ENCODE measurements around the gene EML6. TPM values are rescaled to one million over a fixed set of nuclear protein-coding genes. Genes with fewer than 3 reads are reported as not detected.

The EML6 gene
- total RNA-seq, 1 donor from 2014 or later = 0.90 TPM

DNA sequence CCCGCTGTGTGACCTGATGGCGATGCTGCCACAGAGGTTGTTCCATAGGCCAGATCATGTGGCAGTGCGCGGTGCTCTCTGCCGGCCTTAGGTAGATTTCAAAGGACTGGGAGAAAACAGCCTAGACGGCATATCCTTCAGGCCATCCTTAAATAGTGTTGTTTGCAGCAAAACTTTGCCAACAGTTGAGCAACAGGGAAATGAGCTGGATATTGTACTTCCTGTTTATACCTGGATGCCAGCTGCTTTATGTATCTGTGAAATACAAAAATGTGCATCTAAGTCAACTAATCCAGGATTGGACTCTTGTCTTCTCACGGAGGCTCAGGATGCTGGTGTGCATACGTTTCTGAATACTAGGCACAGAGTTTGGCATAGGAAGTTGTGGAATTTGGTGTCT lies 107.1 kb downstream of the EML6 start:
- Mint-ChIP-seq H3K4me3 (ENCODE audit: unreplicated experiment) (no peak overlapping the region), H3K9me3 (ENCODE audit: unreplicated experiment) (no peaks in the 10 kb centered on the region), H3K4me1 (ENCODE audit: unreplicated experiment) (no peaks in the 10 kb centered on the region), H3K36me3 (ENCODE audit: low read depth, unreplicated experiment) (no peaks in the 10 kb centered on the region), H3K27me3 (ENCODE audit: unreplicated experiment) (peaks cover 3% of the 10 kb centered on the region), H3K27ac (ENCODE audit: unreplicated experiment) (no peak overlapping the region)
- TF ChIP-seq, protein P1, sequence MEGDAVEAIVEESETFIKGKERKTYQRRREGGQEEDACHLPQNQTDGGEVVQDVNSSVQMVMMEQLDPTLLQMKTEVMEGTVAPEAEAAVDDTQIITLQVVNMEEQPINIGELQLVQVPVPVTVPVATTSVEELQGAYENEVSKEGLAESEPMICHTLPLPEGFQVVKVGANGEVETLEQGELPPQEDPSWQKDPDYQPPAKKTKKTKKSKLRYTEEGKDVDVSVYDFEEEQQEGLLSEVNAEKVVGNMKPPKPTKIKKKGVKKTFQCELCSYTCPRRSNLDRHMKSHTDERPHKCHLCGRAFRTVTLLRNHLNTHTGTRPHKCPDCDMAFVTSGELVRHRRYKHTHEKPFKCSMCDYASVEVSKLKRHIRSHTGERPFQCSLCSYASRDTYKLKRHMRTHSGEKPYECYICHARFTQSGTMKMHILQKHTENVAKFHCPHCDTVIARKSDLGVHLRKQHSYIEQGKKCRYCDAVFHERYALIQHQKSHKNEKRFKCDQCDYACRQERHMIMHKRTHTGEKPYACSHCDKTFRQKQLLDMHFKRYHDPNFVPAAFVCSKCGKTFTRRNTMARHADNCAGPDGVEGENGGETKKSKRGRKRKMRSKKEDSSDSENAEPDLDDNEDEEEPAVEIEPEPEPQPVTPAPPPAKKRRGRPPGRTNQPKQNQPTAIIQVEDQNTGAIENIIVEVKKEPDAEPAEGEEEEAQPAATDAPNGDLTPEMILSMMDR (IDR thresholded peaks at IDR 0.05; ENCODE audit: unreplicated experiment) = no peak
- DNase-seq (ENCODE audit: low spot score) = no peak

DNA sequence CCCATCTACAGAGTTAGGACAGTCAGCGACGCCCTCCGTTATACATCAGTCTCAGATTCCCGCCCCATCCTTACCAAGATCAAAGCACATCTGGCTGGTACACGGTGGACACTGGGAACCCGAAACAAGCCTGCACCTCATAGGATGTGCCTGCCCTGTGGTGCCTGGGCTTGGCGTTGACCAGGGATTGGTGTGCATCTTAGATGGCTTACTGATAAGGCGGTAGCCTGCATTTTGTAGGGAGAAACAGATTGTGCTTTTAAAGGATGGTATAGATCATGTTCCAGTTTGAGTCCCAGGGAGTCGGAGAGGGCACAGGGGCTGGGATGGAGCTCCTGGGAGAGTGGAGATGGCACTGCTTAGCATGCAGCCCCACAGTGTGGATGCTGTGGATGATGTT lies 108.0 kb downstream of the EML6 start:
- Mint-ChIP-seq H3K4me1 (ENCODE audit: unreplicated experiment) (no peaks in the 10 kb centered on the region), H3K9me3 (ENCODE audit: unreplicated experiment) (no peaks in the 10 kb centered on the region), H3K4me3 (ENCODE audit: unreplicated experiment) (no peak overlapping the region), H3K27ac (ENCODE audit: unreplicated experiment) (no peak overlapping the region), H3K27me3 (ENCODE audit: unreplicated experiment) (peaks cover 3% of the 10 kb centered on the region), H3K36me3 (ENCODE audit: low read depth, unreplicated experiment) (no peaks in the 10 kb centered on the region)
- DNase-seq (ENCODE audit: low spot score) = no peak
- TF ChIP-seq, protein P1 (IDR thresholded peaks at IDR 0.05; ENCODE audit: unreplicated experiment) = no peak

DNA sequence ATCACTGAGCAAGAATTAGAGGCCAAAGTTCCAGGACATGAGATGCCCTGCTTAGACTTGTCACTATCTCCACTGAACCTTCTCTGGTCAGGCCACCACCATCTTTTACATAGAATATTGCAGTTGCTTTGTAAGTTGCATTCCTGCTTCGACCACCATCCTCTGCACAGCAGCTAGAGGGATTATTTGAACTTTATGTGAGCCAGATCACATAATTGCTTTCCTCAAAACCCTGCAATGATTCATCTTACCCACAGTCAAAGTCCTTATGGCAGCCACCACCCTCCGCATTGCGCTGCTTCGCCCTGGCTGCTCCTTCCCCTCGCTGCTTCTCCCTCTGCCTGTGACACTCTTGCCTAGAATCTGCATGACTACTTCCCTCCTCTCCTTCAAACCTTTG lies 111.3 kb downstream of the EML6 start:
- peaks cover 3% of the 10 kb centered on the region for H3K4me1 Mint-ChIP-seq (ENCODE audit: unreplicated experiment)
- no peak for DNase-seq (ENCODE audit: low spot score)
- H3K27me3 Mint-ChIP-seq (ENCODE audit: unreplicated experiment) = peaks cover 4% of the 10 kb centered on the region
- no peak overlapping the region for H3K4me3 Mint-ChIP-seq (ENCODE audit: unreplicated experiment)
- H3K27ac Mint-ChIP-seq (ENCODE audit: unreplicated experiment) = no peak overlapping the region
- H3K36me3 Mint-ChIP-seq (ENCODE audit: low read depth, unreplicated experiment) = no peaks in the 10 kb centered on the region
- TF ChIP-seq, protein P1 (IDR thresholded peaks at IDR 0.05; ENCODE audit: unreplicated experiment) = no peak
- H3K9me3 Mint-ChIP-seq (ENCODE audit: unreplicated experiment) = no peaks in the 10 kb centered on the region

DNA sequence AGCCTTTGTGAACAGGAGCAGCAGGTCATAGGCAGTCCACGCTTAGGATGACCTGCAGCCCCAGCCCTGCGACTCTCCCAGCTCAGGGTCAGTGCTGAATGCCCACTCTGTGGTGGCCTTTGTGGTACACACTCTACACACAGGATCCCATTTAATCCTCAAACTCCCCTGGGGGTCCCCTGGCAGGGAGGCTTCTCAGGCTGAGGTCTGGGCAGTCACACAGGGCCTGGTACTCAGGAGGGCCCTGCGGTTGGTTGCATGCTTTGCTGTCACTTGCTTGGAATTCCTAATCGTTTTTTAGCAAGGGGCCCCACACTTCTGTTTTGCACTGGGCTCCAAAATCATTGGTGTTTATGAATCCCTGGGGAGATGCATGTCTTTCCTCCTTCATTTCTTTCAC lies 113.0 kb downstream of the EML6 start:
- Mint-ChIP-seq H3K27ac (ENCODE audit: unreplicated experiment) (no peak overlapping the region), H3K36me3 (ENCODE audit: low read depth, unreplicated experiment) (no peaks in the 10 kb centered on the region), H3K4me1 (ENCODE audit: unreplicated experiment) (peaks cover 3% of the 10 kb centered on the region), H3K9me3 (ENCODE audit: unreplicated experiment) (no peaks in the 10 kb centered on the region), H3K4me3 (ENCODE audit: unreplicated experiment) (no peak overlapping the region), H3K27me3 (ENCODE audit: unreplicated experiment) (peaks cover 3% of the 10 kb centered on the region)
- DNase-seq (ENCODE audit: low spot score) = no peak
- TF ChIP-seq, protein P1 (IDR thresholded peaks at IDR 0.05; ENCODE audit: unreplicated experiment) = no peak

DNA sequence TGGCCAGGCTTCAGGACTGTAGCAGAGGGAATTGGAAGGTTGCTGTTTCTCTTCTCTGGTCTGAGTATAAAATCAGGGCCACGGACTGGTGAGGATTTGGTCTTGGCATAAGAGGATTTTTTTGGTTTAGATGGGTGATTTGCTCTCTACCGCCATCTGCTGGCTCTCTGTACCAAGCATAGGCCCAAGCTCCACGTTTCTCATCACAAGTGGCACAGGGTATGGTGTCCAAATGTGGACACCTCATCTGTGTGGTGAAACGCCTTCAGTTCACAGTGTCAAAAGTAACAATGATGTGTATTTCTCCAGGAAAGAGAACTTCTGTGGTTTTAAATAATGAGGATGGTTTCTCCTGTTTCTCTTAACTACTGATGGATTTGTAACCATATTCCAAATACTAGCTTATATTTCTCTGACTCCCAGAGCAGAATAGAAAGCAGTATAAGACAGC lies 115.1 kb downstream of the EML6 start:
- H3K4me3 Mint-ChIP-seq (ENCODE audit: unreplicated experiment) = no peak overlapping the region
- H3K36me3 Mint-ChIP-seq (ENCODE audit: low read depth, unreplicated experiment) = no peaks in the 10 kb centered on the region
- peaks cover 3% of the 10 kb centered on the region for H3K4me1 Mint-ChIP-seq (ENCODE audit: unreplicated experiment)
- DNase-seq (ENCODE audit: low spot score) = peak; percentile 73
- H3K9me3 Mint-ChIP-seq (ENCODE audit: unreplicated experiment) = no peaks in the 10 kb centered on the region
- no peak overlapping the region for H3K27ac Mint-ChIP-seq (ENCODE audit: unreplicated experiment)
- TF ChIP-seq, protein P1 (IDR thresholded peaks at IDR 0.05; ENCODE audit: unreplicated experiment) = peak; percentile 82
- H3K27me3 Mint-ChIP-seq (ENCODE audit: unreplicated experiment) = peaks cover 2% of the 10 kb centered on the region
